Endothelial cell (in vitro differentiated cells): ENCODE data around the gene CCDC18. TPM values are rescaled to one million over a fixed set of nuclear protein-coding genes. Genes with fewer than 3 reads are reported as not detected.

Source experiments
- DNase-seq: peaks from one replicate; pipeline ENCODE4 v3.0.0; 2021; ENCODE audit warnings: low spot score
- H3K27ac Mint-ChIP-seq: one replicate; pipeline ENCODE4 v1.8.0; 2021; ENCODE audit warnings: mixed read lengths, inconsistent platforms; ENCODE audit not compliant: unreplicated experiment
- H3K27me3 Mint-ChIP-seq: one replicate; pipeline ENCODE4 v1.8.0; 2021; ENCODE audit warnings: mild to moderate bottlenecking, moderate library complexity, mixed read lengths, inconsistent platforms; ENCODE audit not compliant: unreplicated experiment
- H3K36me3 Mint-ChIP-seq: one replicate; pipeline ENCODE4 v1.8.0; 2021; ENCODE audit warnings: mild to moderate bottlenecking, low read depth, mixed read lengths, inconsistent platforms; ENCODE audit not compliant: unreplicated experiment
- H3K4me1 Mint-ChIP-seq: one replicate; pipeline ENCODE4 v1.8.0; 2021; ENCODE audit warnings: mild to moderate bottlenecking, mixed read lengths, inconsistent platforms; ENCODE audit not compliant: unreplicated experiment
- H3K4me3 Mint-ChIP-seq: one replicate; pipeline ENCODE4 v1.8.0; 2021; ENCODE audit warnings: mild to moderate bottlenecking, mixed read lengths, inconsistent platforms; ENCODE audit not compliant: unreplicated experiment
- H3K9me3 Mint-ChIP-seq: one replicate; pipeline ENCODE4 v1.8.0; 2021; ENCODE audit warnings: mixed read lengths, inconsistent platforms; ENCODE audit not compliant: unreplicated experiment
- total RNA-seq: library from RNA; stranded (reverse); fragmentation: NEBNext Ultra II Directional; extraction: Animal tissue kit (Norgen Biotek cat#: 25700); gene quantifications from one replicate; pipeline ENCODE4 v1.2.1, GENCODE V29; 2021; ENCODE audit not compliant: unreplicated experiment
- TF ChIP-seq, protein P1 (sequence below): fragments of 200-600 bp; sonication (generic); IDR thresholded peaks from one replicate; pipeline ENCODE4 v1.5.0; 2021; ENCODE audit warnings: antibody characterized with exemption; ENCODE audit not compliant: unreplicated experiment

The CCDC18 gene
- total RNA-seq, 1 donor from 2014 or later: 10.4 TPM

DNA sequence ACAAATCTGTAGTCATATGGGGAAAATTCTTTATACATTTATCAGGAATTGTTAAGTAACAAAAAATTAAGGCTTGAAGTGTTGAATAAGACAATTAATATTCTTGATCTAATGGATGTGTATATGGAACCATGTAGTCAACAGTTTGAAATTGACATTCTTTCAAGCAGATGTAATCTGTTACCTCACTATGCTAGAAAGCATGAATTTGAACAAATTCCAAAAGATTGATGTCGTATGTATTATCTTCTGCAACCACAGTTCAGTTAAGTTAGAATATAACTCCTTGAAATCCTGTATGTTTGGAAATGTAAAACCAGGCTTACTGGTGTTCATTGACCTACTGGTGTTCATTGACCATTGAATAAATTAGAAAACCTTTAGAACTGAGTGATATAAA, 16.1 kb downstream of the CCDC18 start:
- H3K4me1 Mint-ChIP-seq: no peaks in the 10 kb centered on the region
- no peaks in the 10 kb centered on the region for H3K9me3 Mint-ChIP-seq
- TF ChIP-seq, protein P1, sequence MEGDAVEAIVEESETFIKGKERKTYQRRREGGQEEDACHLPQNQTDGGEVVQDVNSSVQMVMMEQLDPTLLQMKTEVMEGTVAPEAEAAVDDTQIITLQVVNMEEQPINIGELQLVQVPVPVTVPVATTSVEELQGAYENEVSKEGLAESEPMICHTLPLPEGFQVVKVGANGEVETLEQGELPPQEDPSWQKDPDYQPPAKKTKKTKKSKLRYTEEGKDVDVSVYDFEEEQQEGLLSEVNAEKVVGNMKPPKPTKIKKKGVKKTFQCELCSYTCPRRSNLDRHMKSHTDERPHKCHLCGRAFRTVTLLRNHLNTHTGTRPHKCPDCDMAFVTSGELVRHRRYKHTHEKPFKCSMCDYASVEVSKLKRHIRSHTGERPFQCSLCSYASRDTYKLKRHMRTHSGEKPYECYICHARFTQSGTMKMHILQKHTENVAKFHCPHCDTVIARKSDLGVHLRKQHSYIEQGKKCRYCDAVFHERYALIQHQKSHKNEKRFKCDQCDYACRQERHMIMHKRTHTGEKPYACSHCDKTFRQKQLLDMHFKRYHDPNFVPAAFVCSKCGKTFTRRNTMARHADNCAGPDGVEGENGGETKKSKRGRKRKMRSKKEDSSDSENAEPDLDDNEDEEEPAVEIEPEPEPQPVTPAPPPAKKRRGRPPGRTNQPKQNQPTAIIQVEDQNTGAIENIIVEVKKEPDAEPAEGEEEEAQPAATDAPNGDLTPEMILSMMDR: no peak
- no peak overlapping the region for H3K27ac Mint-ChIP-seq
- H3K36me3 Mint-ChIP-seq: peaks cover 8% of the 10 kb centered on the region
- H3K27me3 Mint-ChIP-seq: peaks cover 2% of the 10 kb centered on the region
- no peak for DNase-seq
- no peak overlapping the region for H3K4me3 Mint-ChIP-seq

DNA sequence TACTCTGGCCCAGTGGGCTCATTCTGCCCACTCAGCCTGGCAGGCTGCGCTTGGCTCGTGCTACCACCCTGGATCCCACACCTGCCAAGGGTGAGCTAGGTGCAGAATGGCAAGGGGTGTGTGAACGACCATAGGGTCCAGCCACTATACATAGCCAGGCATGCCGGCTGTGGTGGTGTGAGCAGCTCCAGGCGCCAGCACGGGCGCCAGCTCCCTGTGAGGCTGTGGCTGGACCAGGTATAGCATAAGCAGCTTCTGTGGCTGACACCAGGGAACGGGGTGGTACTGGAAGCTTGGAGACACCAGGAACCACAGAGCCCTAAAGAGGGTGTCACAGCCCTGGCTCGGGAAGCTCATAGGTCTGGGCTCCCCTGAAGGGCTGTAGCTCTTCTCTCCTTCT, 18.6 kb downstream of the CCDC18 start:
- H3K27me3 Mint-ChIP-seq: peaks cover 2% of the 10 kb centered on the region
- no peaks in the 10 kb centered on the region for H3K9me3 Mint-ChIP-seq
- no peaks in the 10 kb centered on the region for H3K4me1 Mint-ChIP-seq
- DNase-seq: no peak
- TF ChIP-seq, protein P1: no peak
- no peak overlapping the region for H3K4me3 Mint-ChIP-seq
- H3K27ac Mint-ChIP-seq: no peak overlapping the region
- H3K36me3 Mint-ChIP-seq: peaks cover 8% of the 10 kb centered on the region

DNA sequence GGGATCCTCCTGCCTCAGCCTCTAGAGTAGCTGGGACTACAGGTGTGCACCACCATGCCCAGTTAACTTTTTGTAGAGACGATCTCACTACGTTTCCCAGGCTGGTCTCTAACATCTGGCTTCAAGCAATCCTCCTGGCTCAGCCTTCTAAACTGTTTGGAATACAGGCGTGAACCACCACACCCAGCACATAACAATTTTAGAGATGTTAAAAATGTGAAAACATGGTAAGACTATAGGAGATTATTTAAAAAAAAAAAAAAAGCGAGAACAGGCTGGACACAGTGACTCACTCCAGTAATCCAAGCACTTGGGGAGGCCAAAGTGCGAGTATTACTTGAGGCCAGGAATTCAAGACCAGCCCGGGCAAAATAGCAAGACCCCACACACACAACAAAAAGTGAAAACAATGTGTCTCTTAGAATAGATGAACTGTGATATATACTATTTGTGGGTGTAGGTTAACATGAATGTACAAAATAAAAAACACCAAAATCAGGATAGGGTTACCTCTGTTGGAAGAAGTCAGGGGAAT, 19.6 kb downstream of the CCDC18 start:
- H3K9me3 Mint-ChIP-seq: no peaks in the 10 kb centered on the region
- H3K4me3 Mint-ChIP-seq: no peak overlapping the region
- H3K36me3 Mint-ChIP-seq: peaks cover 8% of the 10 kb centered on the region
- no peak for DNase-seq
- H3K27ac Mint-ChIP-seq: no peak overlapping the region
- no peaks in the 10 kb centered on the region for H3K4me1 Mint-ChIP-seq
- H3K27me3 Mint-ChIP-seq: peaks cover 2% of the 10 kb centered on the region
- TF ChIP-seq, protein P1: no peak

DNA sequence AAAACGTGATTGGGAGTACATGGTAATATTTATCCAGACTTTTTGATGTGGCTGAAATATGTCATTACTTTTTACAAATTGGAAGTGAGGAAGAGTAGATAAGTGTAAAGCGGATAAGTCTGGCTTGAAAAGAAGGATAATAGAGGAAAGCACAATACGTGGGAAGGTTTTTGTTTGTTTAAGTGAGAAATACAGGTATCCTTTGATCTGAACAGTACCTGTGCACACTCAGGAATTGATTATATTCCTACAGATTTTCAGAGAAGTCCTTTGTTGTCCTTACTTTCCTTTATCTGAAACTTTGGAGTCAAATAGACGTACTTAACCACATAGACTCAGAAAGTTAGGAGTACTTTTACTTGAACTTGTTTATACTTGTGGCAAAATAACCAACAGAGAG, 20.2 kb downstream of the CCDC18 start:
- TF ChIP-seq, protein P1: no peak
- H3K9me3 Mint-ChIP-seq: no peaks in the 10 kb centered on the region
- H3K27ac Mint-ChIP-seq: no peak overlapping the region
- no peaks in the 10 kb centered on the region for H3K4me1 Mint-ChIP-seq
- peaks cover 8% of the 10 kb centered on the region for H3K36me3 Mint-ChIP-seq
- no peak overlapping the region for H3K4me3 Mint-ChIP-seq
- H3K27me3 Mint-ChIP-seq: peaks cover 2% of the 10 kb centered on the region
- DNase-seq: no peak

DNA sequence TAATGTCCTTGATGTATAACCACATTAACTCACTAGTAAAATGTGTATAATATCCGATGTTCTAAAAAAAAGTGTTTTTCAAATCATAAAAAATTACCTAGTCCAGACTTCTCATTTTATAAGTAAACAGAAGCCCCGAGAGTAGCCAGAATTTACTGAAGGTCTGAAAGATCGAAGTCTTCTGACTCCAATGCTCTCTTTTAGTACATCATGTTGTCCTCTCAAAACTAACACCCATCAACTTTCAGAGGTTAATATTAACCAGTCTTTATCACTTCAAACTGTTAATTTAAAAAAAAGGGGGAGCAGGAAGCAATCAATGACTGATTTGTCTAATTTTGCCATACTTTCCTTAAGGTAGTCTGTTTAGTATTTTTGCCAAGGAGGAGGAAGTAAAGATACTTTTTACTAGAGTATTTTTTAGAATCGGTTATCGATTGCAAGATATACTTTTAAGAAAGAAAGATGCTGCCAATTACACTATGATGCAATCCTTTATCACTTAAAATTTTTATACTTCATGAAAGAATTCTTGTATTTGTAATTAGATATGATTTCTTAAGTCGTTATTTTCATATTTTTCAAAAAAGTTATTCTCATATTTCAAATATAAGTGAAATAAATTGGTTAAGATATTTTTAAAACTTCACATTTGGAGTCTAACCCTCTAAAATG, 25.5 kb downstream of the CCDC18 start:
- no peak overlapping the region for H3K4me3 Mint-ChIP-seq
- TF ChIP-seq, protein P1: no peak
- H3K9me3 Mint-ChIP-seq: no peaks in the 10 kb centered on the region
- no peak overlapping the region for H3K27ac Mint-ChIP-seq
- no peaks in the 10 kb centered on the region for H3K27me3 Mint-ChIP-seq
- no peak for DNase-seq
- H3K36me3 Mint-ChIP-seq: no peaks in the 10 kb centered on the region
- no peaks in the 10 kb centered on the region for H3K4me1 Mint-ChIP-seq
